ENCODE measurements around the gene SLC30A2. TPM values are rescaled to one million over a fixed set of nuclear protein-coding genes. Genes with fewer than 3 reads are reported as not detected.

The SLC30A2 gene
- total RNA-seq, 2 experiments from 2014 or later = not detected

GRCh38 chr1:26027716-26028489 lies 18.0 kb downstream of the SLC30A2 start:
- no peaks in the 10 kb centered on the region for H3K9me3 Mint-ChIP-seq
- POLR2A ChIA-PET = no interaction called here
- H3K4me3 Mint-ChIP-seq = no peak overlapping the region

GRCh38 chr1:26025517-26025916 lies 20.4 kb downstream of the SLC30A2 start:
- no peak for DNase-seq
- Mint-ChIP-seq H3K27me3 (no peaks in the 10 kb centered on the region), H3K27ac (no peak overlapping the region), H3K4me3 (no peak overlapping the region), H3K4me1 (ENCODE audit: low read depth) (no peaks in the 10 kb centered on the region), H3K9me3 (no peaks in the 10 kb centered on the region), H3K36me3 (no peaks in the 10 kb centered on the region)
- intact Hi-C loops (cut with micrococcal nuclease) = no loop called here
- POLR2A ChIA-PET = no interaction called here
- CTCF ChIA-PET = interaction anchor here (2.2 kb wide), 1 partner anchor 11 kb away, joined by 7 read pairs; no protein-coding TSS in a partner anchor

More at GRCh38 chr1:26027716-26028489, 18.0 kb downstream of the SLC30A2 start:
- peak; percentile 20 for DNase-seq
- intact Hi-C loops (cut with micrococcal nuclease) = no loop called here
- Mint-ChIP-seq H3K36me3 (no peaks in the 10 kb centered on the region), H3K27me3 (no peaks in the 10 kb centered on the region), H3K4me1 (ENCODE audit: low read depth) (no peaks in the 10 kb centered on the region), H3K27ac (no peak overlapping the region)
- CTCF ChIA-PET = interaction anchor here (0.6 to 2.2 kb wide), 3 partner anchors 9 to 369 kb away, joined by 3 to 7 read pairs (median 3); no protein-coding TSS in a partner anchor

GRCh38 chr1:26025060-26025459 lies 20.9 kb downstream of the SLC30A2 start:
- CTCF ChIA-PET = no interaction called here

GRCh38 chr1:26023826-26024225 lies 22.1 kb downstream of the SLC30A2 start:
- POLR2A ChIA-PET = no interaction called here
- CTCF ChIA-PET = interaction anchor here (0.6 to 1.3 kb wide), 2 partner anchors 11 to 24 kb away, joined by 3 read pairs; no protein-coding TSS in a partner anchor
- intact Hi-C loops (cut with micrococcal nuclease) = no loop called here
- DNase-seq = no peak
- Mint-ChIP-seq H3K36me3 (no peaks in the 10 kb centered on the region), H3K27ac (no peak overlapping the region), H3K9me3 (no peaks in the 10 kb centered on the region), H3K27me3 (peaks cover 2% of the 10 kb centered on the region), H3K4me1 (ENCODE audit: low read depth) (no peaks in the 10 kb centered on the region), H3K4me3 (no peak overlapping the region)

More at GRCh38 chr1:26025060-26025459, 20.9 kb downstream of the SLC30A2 start:
- POLR2A ChIA-PET = no interaction called here
- Mint-ChIP-seq H3K9me3 (no peaks in the 10 kb centered on the region), H3K4me3 (no peak overlapping the region), H3K27me3 (peaks cover 2% of the 10 kb centered on the region), H3K4me1 (ENCODE audit: low read depth) (no peaks in the 10 kb centered on the region), H3K36me3 (no peaks in the 10 kb centered on the region), H3K27ac (no peak overlapping the region)
- intact Hi-C loops (cut with micrococcal nuclease) = no loop called here
- DNase-seq = no peak

GRCh38 chr1:26023009-26023408 lies 22.9 kb downstream of the SLC30A2 start:
- ChIA-PET POLR2A (no interaction called here), CTCF (no interaction called here)
- Mint-ChIP-seq H3K9me3 (no peaks in the 10 kb centered on the region), H3K27me3 (peaks cover 2% of the 10 kb centered on the region), H3K4me1 (ENCODE audit: low read depth) (no peaks in the 10 kb centered on the region), H3K4me3 (no peak overlapping the region), H3K36me3 (no peaks in the 10 kb centered on the region), H3K27ac (no peak overlapping the region)
- DNase-seq = no peak
- intact Hi-C loops (cut with micrococcal nuclease) = no loop called here

- intact Hi-C loops (cut with micrococcal nuclease) = no loop called here
- no peaks in the 10 kb centered on the region for H3K36me3 Mint-ChIP-seq
- no peak for DNase-seq
- H3K4me3 Mint-ChIP-seq = no peak overlapping the region
- CTCF ChIA-PET = interaction anchor here (2.3 kb wide), 1 partner anchor 128 kb away, joined by 5 read pairs; no protein-coding TSS in a partner anchor
- POLR2A ChIA-PET = no interaction called here
- H3K27me3 Mint-ChIP-seq = peaks cover 2% of the 10 kb centered on the region
- no peak overlapping the region for H3K27ac Mint-ChIP-seq
- no peaks in the 10 kb centered on the region for H3K4me1 Mint-ChIP-seq (ENCODE audit: low read depth)
- H3K9me3 Mint-ChIP-seq = no peaks in the 10 kb centered on the region
These were observed 23.5 kb downstream of the SLC30A2 start for GRCh38 chr1:26022404-26022779.

GRCh38 chr1:26021647-26022403 lies 24.1 kb downstream of the SLC30A2 start, which contains the start of gene EXTL1:
Gene EXTL1 (plus strand): TSS chr1:26021775. CDS start chr1:26022647, 872 bp downstream.
- DNase-seq = no peak
- no peaks in the 10 kb centered on the region for H3K36me3 Mint-ChIP-seq
- intact Hi-C loops (cut with micrococcal nuclease) = no loop called here
- H3K27ac Mint-ChIP-seq = no peak within 1 kb of the TSS
- peaks cover 2% of the 10 kb centered on the region for H3K27me3 Mint-ChIP-seq
- ChIA-PET POLR2A (no interaction called here), CTCF (interaction anchor here (0.9 to 2.3 kb wide), 2 partner anchors 14 to 127 kb away, joined by 4 to 5 read pairs; no protein-coding TSS in a partner anchor)
- no peaks in the 10 kb centered on the region for H3K9me3 Mint-ChIP-seq
- no peak within 1 kb of the TSS for H3K4me3 Mint-ChIP-seq
- H3K4me1 Mint-ChIP-seq (ENCODE audit: low read depth) = no peaks in the 10 kb centered on the region

GRCh38 chr1:26020941-26021646 lies 24.8 kb downstream of the SLC30A2 start:
- Mint-ChIP-seq H3K9me3 (no peaks in the 10 kb centered on the region), H3K27ac (no peak overlapping the region), H3K4me1 (ENCODE audit: low read depth) (no peaks in the 10 kb centered on the region), H3K27me3 (peaks cover 2% of the 10 kb centered on the region), H3K36me3 (no peaks in the 10 kb centered on the region), H3K4me3 (no peak overlapping the region)
- intact Hi-C loops (cut with micrococcal nuclease) = no loop called here
- CTCF ChIA-PET = interaction anchor here (0.9 to 2.3 kb wide), 2 partner anchors 15 to 126 kb away, joined by 4 to 5 read pairs; no protein-coding TSS in a partner anchor
- POLR2A ChIA-PET = no interaction called here
- no peak for DNase-seq

- Mint-ChIP-seq H3K4me3 (no peak overlapping the region), H3K27ac (no peak overlapping the region), H3K4me1 (ENCODE audit: low read depth) (no peaks in the 10 kb centered on the region), H3K27me3 (peaks cover 2% of the 10 kb centered on the region), H3K36me3 (no peaks in the 10 kb centered on the region), H3K9me3 (no peaks in the 10 kb centered on the region)
- intact Hi-C loops (cut with micrococcal nuclease) = no loop called here
- DNase-seq = no peak
- CTCF ChIA-PET = interaction anchor here (0.6 to 2.3 kb wide), 2 partner anchors 21 to 126 kb away, joined by 3 to 5 read pairs; no protein-coding TSS in a partner anchor
- POLR2A ChIA-PET = no interaction called here
These were observed 25.6 kb downstream of the SLC30A2 start for GRCh38 chr1:26020330-26020768.

- no peaks in the 10 kb centered on the region for H3K36me3 Mint-ChIP-seq
- ChIA-PET POLR2A (no interaction called here), CTCF (interaction anchor here (0.6 to 2.3 kb wide), 2 partner anchors 21 to 125 kb away, joined by 3 to 5 read pairs; no protein-coding TSS in a partner anchor)
- no peak overlapping the region for H3K27ac Mint-ChIP-seq
- H3K9me3 Mint-ChIP-seq = no peaks in the 10 kb centered on the region
- intact Hi-C loops (cut with micrococcal nuclease) = no loop called here
- no peaks in the 10 kb centered on the region for H3K4me1 Mint-ChIP-seq (ENCODE audit: low read depth)
- no peak for DNase-seq
- H3K27me3 Mint-ChIP-seq = peaks cover 2% of the 10 kb centered on the region
- no peak overlapping the region for H3K4me3 Mint-ChIP-seq
These were observed 26.1 kb downstream of the SLC30A2 start for GRCh38 chr1:26019641-26020315.

- Mint-ChIP-seq H3K27ac (no peak overlapping the region), H3K4me1 (ENCODE audit: low read depth) (no peaks in the 10 kb centered on the region), H3K36me3 (no peaks in the 10 kb centered on the region), H3K4me3 (no peak overlapping the region), H3K27me3 (peaks cover 2% of the 10 kb centered on the region), H3K9me3 (no peaks in the 10 kb centered on the region)
- CTCF ChIA-PET = interaction anchor here (0.9 to 2.1 kb wide), 5 partner anchors 17 to 400 kb away, joined by 3 to 5 read pairs (median 4); no protein-coding TSS in a partner anchor
- POLR2A ChIA-PET = no interaction called here
- intact Hi-C loops (cut with micrococcal nuclease) = no loop called here
- DNase-seq = no peak
These were observed 28.3 kb downstream of the SLC30A2 start for GRCh38 chr1:26017606-26018005.

Data from activated CD4-positive, alpha-beta memory T cell treated with anti-CD3 and anti-CD28 coated beads for 36 hours (primary cell).